ENCODE results near the gene PARM1.

Gene PARM1

GRCh38 chr4:75054078-75054477 lies 121.2 kb downstream of the PARM1 start:
- Histone ChIP-seq H3K9ac (ENCODE audit: low read length) (no peak overlapping the region), H2AFZ (ENCODE audit: low read length) (no peak overlapping the region), H3K27me3 (replicated peaks; ENCODE audit: insufficient read depth, low read length) (no peaks in the 10 kb centered on the region), H3K4me3 (ENCODE audit: low read length) (no peak overlapping the region), H3K27ac (ENCODE audit: low read length) (no peak overlapping the region), H4K20me1 (ENCODE audit: insufficient read depth, low read length) (no peaks in the 10 kb centered on the region), H3K4me2 (ENCODE audit: low read depth, low read length) (no peak overlapping the region), H3K4me1 (ENCODE audit: low read length) (no peaks in the 10 kb centered on the region), H3K9me2 (replicated peaks; ENCODE audit: insufficient read depth, low read length) (no peaks in the 10 kb centered on the region), H3K36me3 (replicated peaks; ENCODE audit: insufficient read depth, low read length) (no peaks in the 10 kb centered on the region), H3K9me3 (replicated peaks; ENCODE audit: insufficient read depth, low read length) (no peaks in the 10 kb centered on the region), H3F3A (ENCODE audit: insufficient read depth, low read length) (no peaks in the 10 kb centered on the region), H3K79me2 (ENCODE audit: low read length) (no peaks in the 10 kb centered on the region)
- no peak for DNase-seq
- no peak for TF ChIP-seq EZH2phosphoT487 (IDR thresholded peaks at IDR 0.05; ENCODE audit: low read length)
- no peak for TF ChIP-seq EZH2 (optimal IDR thresholded peaks at IDR 0.05; ENCODE audit: low read depth, low read length)
- no peak for TF ChIP-seq CTCF (IDR thresholded peaks at IDR 0.05; ENCODE audit: low read length)

GRCh38 chr4:75056277-75056676 lies 123.4 kb downstream of the PARM1 start:
- H3F3A ChIP-seq (ENCODE audit: insufficient read depth, low read length): no peaks in the 10 kb centered on the region
- H3K4me1 ChIP-seq (ENCODE audit: low read length): peaks cover 10% of the 10 kb centered on the region
- no peaks in the 10 kb centered on the region for H3K79me2 ChIP-seq (ENCODE audit: low read length)
- no peak overlapping the region for H3K9ac ChIP-seq (ENCODE audit: low read length)
- H3K27ac ChIP-seq (ENCODE audit: low read length): no peak overlapping the region
- H3K4me3 ChIP-seq (ENCODE audit: low read length): no peak overlapping the region
- no peak for TF ChIP-seq EZH2phosphoT487 (IDR thresholded peaks at IDR 0.05; ENCODE audit: low read length)
- TF ChIP-seq CTCF (IDR thresholded peaks at IDR 0.05; ENCODE audit: low read length): no peak
- H2AFZ ChIP-seq (ENCODE audit: low read length): no peak overlapping the region
- H3K9me2 ChIP-seq (replicated peaks; ENCODE audit: insufficient read depth, low read length): no peaks in the 10 kb centered on the region
- H4K20me1 ChIP-seq (ENCODE audit: insufficient read depth, low read length): no peaks in the 10 kb centered on the region
- no peak overlapping the region for H3K4me2 ChIP-seq (ENCODE audit: low read depth, low read length)
- no peaks in the 10 kb centered on the region for H3K27me3 ChIP-seq (replicated peaks; ENCODE audit: insufficient read depth, low read length)
- DNase-seq: no peak
- no peaks in the 10 kb centered on the region for H3K36me3 ChIP-seq (replicated peaks; ENCODE audit: insufficient read depth, low read length)
- H3K9me3 ChIP-seq (replicated peaks; ENCODE audit: insufficient read depth, low read length): no peaks in the 10 kb centered on the region

GRCh38 chr4:75057369-75057768 lies 124.5 kb downstream of the PARM1 start:
- H3K9me3 ChIP-seq (replicated peaks; ENCODE audit: insufficient read depth, low read length): no peaks in the 10 kb centered on the region
- no peak overlapping the region for H3K9ac ChIP-seq (ENCODE audit: low read length)
- H3K27me3 ChIP-seq (replicated peaks; ENCODE audit: insufficient read depth, low read length): no peaks in the 10 kb centered on the region
- TF ChIP-seq EZH2phosphoT487 (IDR thresholded peaks at IDR 0.05; ENCODE audit: low read length) (no peak), EZH2 (optimal IDR thresholded peaks at IDR 0.05; ENCODE audit: low read depth, low read length) (no peak), CTCF (IDR thresholded peaks at IDR 0.05; ENCODE audit: low read length) (no peak)
- no peak overlapping the region for H3K4me2 ChIP-seq (ENCODE audit: low read depth, low read length)
- no peaks in the 10 kb centered on the region for H3K36me3 ChIP-seq (replicated peaks; ENCODE audit: insufficient read depth, low read length)
- H3K4me1 ChIP-seq (ENCODE audit: low read length): peaks cover 10% of the 10 kb centered on the region
- no peak overlapping the region for H3K4me3 ChIP-seq (ENCODE audit: low read length)
- no peaks in the 10 kb centered on the region for H3K79me2 ChIP-seq (ENCODE audit: low read length)
- no peak overlapping the region for H3K27ac ChIP-seq (ENCODE audit: low read length)
- no peaks in the 10 kb centered on the region for H3F3A ChIP-seq (ENCODE audit: insufficient read depth, low read length)
- no peaks in the 10 kb centered on the region for H4K20me1 ChIP-seq (ENCODE audit: insufficient read depth, low read length)
- no peaks in the 10 kb centered on the region for H3K9me2 ChIP-seq (replicated peaks; ENCODE audit: insufficient read depth, low read length)
- no peak for DNase-seq
- no peak overlapping the region for H2AFZ ChIP-seq (ENCODE audit: low read length)

All from MM.1S (cell line).